Measurements from ENCODE around the gene SCAF1.

DNA sequence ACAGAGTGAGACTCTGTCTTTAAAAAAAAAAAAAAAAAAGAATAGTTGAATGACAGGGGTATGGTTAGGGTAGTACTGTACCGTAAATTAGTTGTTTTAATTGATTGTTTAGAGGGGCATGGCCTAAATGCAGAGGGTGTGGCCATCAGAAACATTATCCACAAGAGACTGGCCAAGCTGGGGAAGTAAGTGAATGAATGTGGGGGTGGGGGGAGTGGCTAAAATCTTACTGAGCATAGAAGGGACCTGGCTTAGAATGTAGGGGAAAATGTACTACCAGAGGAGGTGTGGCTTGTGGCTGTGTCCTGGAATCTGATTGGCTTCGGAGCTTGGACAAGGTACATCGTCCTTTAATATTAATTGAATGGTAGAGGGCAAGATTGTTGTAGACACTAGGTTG is 27.5 kb downstream of the SCAF1 start:
- TF ChIP-seq POLR2AphosphoS5 (IDR thresholded peaks at IDR 0.05) (no peak), POLR2A (IDR thresholded peaks at IDR 0.05) (no peak)
- TF ChIP-seq, protein P1, sequence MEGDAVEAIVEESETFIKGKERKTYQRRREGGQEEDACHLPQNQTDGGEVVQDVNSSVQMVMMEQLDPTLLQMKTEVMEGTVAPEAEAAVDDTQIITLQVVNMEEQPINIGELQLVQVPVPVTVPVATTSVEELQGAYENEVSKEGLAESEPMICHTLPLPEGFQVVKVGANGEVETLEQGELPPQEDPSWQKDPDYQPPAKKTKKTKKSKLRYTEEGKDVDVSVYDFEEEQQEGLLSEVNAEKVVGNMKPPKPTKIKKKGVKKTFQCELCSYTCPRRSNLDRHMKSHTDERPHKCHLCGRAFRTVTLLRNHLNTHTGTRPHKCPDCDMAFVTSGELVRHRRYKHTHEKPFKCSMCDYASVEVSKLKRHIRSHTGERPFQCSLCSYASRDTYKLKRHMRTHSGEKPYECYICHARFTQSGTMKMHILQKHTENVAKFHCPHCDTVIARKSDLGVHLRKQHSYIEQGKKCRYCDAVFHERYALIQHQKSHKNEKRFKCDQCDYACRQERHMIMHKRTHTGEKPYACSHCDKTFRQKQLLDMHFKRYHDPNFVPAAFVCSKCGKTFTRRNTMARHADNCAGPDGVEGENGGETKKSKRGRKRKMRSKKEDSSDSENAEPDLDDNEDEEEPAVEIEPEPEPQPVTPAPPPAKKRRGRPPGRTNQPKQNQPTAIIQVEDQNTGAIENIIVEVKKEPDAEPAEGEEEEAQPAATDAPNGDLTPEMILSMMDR (IDR thresholded peaks at IDR 0.05), result no peak

Measured in upper lobe of left lung (tissue), 4 donors.